GM12865 (cell line): Measurements from ENCODE around the gene CDH20.
A peak's percentile ranks its signal among the peaks of the same experiment; 100 is the strongest.

ENCODE experiments used
- DNase-seq: peaks from one replicate; pipeline ENCODE4 v3.0.0; 2010; ENCODE audit warnings: low read depth
- H3K4me3 ChIP-seq: 2 replicates; pipeline ENCODE4 v1.5.1; 2011; ENCODE audit warnings: mild to moderate bottlenecking, low read depth, low read length, control low read depth
- TF ChIP-seq, protein P1 (sequence below): IDR thresholded peaks from 2 replicates; pipeline ENCODE4 v1.5.1; 2011; ENCODE audit warnings: low read length, control low read depth, low read depth, inconsistent platforms; ENCODE audit not compliant: insufficient read depth; ENCODE audit errors: missing control alignments

Gene CDH20

DNA sequence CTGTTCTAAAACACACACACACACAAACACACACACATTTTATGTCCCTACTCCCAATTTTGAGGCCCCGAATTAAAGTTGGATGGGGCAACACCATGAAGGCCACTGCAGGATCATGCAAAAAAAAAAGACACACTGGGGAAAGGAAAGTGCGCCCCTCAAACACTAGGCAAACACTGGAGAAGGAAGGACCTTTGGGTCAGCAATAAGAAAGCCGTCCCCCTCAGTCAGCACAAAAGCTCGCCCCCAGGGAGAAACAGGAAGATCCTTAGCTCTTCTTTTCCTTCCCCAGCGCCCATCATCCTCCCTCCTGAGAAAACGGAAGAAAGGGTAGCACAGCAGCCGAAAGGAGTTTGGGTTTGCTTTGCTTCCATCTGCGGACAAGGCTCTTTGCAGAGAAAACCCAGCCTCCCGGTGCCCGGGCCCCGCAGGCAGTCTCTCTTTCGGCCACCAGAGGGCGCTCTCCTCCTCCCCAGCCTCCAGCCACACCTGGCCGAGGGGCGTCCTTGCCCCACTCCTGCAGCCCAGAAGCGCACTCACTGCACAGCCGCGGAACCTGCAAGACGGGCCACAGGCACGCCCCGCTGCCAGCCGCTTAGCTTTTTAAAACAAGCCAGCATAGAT lies 248.5 kb downstream of the CDH20 start:
- no peak overlapping the region for H3K4me3 ChIP-seq
- TF ChIP-seq, protein P1, sequence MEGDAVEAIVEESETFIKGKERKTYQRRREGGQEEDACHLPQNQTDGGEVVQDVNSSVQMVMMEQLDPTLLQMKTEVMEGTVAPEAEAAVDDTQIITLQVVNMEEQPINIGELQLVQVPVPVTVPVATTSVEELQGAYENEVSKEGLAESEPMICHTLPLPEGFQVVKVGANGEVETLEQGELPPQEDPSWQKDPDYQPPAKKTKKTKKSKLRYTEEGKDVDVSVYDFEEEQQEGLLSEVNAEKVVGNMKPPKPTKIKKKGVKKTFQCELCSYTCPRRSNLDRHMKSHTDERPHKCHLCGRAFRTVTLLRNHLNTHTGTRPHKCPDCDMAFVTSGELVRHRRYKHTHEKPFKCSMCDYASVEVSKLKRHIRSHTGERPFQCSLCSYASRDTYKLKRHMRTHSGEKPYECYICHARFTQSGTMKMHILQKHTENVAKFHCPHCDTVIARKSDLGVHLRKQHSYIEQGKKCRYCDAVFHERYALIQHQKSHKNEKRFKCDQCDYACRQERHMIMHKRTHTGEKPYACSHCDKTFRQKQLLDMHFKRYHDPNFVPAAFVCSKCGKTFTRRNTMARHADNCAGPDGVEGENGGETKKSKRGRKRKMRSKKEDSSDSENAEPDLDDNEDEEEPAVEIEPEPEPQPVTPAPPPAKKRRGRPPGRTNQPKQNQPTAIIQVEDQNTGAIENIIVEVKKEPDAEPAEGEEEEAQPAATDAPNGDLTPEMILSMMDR, result peak; percentile 89
- DNase-seq, result peak; percentile 60

DNA sequence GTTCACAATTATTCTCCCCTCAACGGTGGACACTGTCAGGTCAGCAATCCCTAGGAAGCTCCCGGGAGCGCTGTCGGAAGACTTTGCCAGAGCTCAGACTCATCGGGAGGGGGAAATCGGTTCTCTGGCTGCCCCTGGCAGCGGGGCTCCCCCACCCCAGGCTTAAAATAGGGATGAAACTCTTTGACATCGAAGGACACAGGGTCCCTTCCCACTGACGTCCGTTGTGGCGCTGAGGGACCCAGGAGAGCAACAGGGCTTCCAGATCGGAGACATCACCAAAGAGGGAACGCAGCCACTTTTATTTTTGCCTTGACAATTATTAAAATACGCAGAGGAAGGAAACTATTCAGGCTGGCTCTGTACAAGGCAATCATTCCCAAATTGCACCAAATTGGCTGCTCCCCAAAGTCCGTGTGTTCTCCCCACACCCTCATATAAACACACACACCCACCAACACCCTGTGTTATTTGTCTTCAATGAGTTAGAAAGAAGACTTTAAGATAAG lies 249.0 kb downstream of the CDH20 start:
- H3K4me3 ChIP-seq, result no peak overlapping the region
- DNase-seq, result no peak
- TF ChIP-seq, protein P1, result no peak

DNA sequence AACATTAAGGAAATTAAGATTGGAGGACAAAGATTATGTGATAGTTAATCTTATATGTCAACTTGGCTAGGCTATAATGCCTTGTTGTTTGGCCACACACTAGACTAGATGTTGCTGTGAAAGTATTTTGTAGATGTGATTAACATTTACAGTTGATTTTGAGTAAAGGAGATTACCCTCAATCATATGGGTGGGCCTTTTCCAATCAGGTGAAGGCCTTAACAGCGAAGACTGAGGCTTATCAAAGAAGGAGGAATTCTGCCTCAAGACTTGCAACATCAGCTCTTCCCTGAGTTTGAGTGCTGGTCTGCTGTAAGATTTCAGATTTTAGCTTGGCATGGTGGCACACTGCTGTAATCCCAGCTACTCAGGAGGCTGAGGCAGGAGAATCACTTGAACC lies 250.3 kb downstream of the CDH20 start:
- TF ChIP-seq, protein P1, result no peak
- H3K4me3 ChIP-seq, result no peak overlapping the region
- DNase-seq, result no peak

DNA sequence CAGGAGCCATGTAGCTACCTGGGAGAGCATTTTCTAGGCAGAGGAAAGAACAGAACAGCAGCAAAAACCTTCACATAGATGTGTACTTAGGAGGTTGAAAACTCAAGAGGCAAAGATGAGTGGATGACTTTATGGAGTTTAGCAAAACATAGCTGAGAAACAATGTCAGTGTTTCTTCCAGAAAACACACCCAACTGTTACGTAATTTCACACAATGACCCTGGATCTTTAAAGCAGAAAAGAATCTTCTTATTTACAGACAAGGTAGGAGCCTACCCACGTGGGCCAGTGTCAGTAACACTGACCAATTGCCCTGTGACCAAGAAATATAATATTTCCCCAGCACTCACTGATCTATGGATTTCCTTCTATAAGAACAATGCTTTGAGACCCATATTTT lies 254.6 kb downstream of the CDH20 start:
- DNase-seq, result no peak
- no peak overlapping the region for H3K4me3 ChIP-seq
- TF ChIP-seq, protein P1, result no peak

DNA sequence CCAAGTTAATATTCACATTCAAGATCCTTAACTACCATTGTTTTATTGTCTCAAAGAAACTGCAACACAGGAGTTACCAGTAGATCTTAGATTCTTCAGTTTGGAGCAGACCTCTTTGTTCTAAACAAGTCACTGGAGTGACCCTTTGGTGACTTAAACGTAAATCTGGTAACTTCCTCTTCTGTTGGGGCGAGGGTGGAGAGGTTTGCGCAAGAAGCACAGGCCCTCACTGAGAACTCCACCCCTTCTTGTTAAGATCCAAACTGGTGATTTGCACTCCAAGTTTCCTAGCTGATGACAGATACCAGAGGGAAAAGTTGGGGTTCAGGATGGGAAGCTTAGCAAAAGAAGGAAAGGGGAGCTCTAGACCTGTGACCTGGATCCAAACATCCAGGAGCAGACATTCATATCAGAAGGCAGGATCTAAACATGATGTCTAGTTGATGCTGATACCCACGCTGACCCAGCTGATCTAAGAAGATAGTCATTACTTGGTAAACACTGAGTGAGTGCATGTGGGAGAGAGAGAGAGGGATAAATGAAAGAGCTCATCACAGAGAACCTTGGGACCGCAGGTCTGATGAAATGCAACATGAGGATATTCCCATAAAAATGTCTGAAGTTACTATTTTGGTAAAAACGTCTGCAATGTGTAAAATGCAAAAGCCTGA lies 256.0 kb downstream of the CDH20 start:
- no peak overlapping the region for H3K4me3 ChIP-seq
- DNase-seq, result no peak
- TF ChIP-seq, protein P1, result no peak

DNA sequence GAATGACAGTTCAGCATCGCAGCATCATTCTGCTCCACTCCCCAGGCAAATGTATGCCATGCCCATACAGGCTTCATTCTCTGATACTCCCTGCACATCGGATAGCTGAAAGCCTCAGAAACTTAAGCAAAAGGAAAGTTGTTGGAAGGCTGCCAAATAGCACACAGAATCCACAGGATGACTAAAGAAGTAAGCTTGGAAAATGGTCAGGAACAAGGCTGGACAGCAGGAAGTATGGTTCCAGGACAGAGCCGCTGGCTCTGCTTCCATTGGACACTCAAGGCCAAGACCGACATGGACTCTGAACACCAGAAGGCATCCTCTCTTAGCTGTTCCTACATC lies 256.5 kb downstream of the CDH20 start:
- TF ChIP-seq, protein P1, result no peak
- H3K4me3 ChIP-seq, result no peak overlapping the region
- DNase-seq, result no peak
